NOMO-1 treated with dmso at 0.1 percent for 144 hours (cell line): ENCODE measurements around the gene F2.

Experiments
- DNase-seq: peaks from one replicate; lab custom pipeline; 2025; ENCODE audit not compliant: unreplicated experiment; lab: John Stamatoyannopoulos, UW

Gene F2

GRCh38 chr11:46738887-46739286, 19.9 kb downstream of the F2 start:
- no peak for DNase-seq

GRCh38 chr11:46741600-46742484, 22.8 kb downstream of the F2 start:
- no peak for DNase-seq

- no peak for DNase-seq
Measured at GRCh38 chr11:46743043-46743442, 24.0 kb downstream of the F2 start.

DNA sequence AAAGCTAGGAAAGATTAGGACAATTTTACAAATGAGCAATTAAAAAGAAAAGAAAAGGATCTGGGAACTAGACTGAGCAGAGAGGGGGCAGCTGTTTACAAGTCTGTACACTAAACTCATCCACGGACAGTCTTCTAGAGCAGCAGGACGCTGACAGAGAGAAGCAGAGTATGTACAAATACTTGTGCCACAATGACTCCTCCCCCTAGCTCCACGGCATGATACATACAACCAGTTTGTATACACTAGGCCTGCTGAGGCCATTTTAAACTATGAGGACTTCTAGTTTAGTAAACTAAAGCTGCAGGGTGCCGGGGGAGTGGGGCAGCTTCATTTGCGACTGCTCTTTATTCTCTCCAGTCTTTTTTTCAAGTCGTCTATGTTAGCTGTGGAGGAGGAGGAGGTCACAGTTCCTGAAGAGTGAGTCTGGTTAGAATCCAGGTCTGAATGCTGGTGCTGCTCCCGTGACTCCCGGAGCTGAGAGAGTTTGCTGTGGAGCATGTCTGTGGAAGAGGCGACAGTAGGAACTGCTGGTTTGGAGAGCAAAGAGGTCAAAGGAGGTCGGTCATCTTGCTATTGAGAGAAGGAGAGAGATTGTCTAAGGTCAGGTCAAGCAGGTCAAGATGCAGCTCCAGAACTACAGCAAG, 24.8 kb downstream of the F2 start:
- DNase-seq = no peak

- DNase-seq = no peak
Measured at GRCh38 chr11:46745328-46745727, 26.3 kb downstream of the F2 start.

DNA sequence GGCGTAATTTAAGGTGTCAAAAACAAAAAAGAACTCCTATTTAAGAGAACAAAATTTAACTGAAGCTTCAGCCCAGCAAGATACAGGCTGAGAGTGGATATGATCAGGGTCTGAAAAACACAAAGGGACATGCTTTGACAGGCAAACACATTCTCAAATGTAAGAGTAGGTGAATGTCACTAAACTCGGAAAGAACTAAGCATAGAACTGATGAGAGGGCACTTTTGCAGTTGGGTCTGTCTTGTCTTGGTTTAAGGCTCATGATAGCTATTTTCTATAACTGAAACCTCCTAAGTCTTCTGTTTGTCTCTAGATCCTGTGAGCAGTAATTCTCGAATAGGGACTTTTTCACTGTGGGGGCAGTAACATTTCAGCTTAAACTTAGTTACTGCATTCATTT, 27.0 kb downstream of the F2 start:
- DNase-seq = no peak

DNA sequence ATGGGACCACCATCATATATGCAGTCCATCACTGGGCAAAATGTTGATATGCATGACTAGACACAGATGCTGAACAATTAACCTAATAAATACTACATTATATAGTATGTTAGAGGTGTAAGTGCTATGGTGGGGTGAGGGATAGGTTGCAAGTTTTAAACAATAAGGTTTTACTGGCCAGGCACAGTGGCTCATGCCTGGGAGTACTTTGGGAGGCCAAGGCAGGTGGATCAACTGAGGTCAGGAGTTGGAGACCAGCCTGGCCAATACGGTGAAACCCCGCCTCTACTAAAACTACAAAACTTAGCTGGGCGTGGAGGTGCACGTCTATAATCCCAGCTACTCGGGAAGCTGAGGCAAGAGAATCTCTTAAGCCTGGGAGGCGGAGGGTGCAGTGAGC, 28.1 kb downstream of the F2 start:
- DNase-seq = no peak

GRCh38 chr11:46755962-46756361, 36.9 kb downstream of the F2 start:
- no peak for DNase-seq

DNA sequence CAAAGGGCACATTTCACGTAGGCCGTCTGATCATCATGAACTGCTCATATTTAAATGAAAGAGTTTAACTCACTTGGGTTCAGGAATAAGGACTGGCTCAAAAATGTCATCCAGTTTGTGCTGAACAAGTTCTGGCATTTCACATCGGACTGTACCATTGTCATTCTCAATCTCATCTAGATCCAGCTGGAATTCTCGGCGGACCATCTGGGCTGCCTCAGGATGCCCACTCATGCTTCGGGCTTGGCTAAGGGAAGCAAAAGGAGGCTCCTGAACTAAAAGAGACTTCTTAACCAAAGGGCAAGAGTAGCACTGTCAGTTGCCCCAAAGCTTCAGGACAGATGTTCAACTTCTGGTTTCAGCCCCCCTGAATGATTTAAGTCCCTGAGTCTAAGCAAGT, 40.2 kb downstream of the F2 start:
- no peak for DNase-seq

DNA sequence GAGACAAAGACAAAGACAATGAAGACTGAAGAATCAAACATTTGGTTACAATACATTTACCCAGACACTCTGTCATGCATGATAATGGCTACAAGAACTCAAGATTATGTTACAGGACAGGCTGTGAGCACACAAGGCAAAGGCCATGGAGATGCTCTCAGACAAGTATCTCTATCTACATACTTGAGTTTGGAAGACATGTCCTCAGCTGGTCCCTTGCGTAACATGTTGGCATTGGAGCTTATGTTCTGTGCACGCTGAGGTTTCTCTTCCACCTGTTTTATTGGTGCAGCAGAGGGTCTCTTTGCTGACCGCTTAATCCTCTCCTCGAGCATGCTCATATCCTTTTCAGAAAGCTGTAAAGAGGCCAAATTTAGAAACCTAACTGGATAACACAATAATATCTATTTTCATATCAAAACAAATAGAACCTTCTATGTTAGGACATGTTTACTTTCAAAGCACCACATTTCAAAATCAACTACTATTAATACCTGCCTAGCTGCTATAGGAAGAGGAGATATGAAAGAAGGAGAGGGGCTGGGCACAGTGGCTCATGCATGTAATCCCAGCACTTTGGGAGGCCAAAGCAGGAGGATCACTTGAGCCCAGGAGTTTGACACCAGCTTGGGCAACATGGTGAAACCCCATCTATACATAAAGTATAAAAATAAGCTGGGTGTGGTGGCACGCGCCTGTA, 41.6 kb downstream of the F2 start:
- DNase-seq = no peak

- no peak for DNase-seq
Measured at GRCh38 chr11:46761807-46762206, 42.8 kb downstream of the F2 start.

- no peak for DNase-seq
Measured at GRCh38 chr11:46762248-46762647, 43.2 kb downstream of the F2 start.

- no peak for DNase-seq
Measured at GRCh38 chr11:46766656-46767055, 47.6 kb downstream of the F2 start.

DNA sequence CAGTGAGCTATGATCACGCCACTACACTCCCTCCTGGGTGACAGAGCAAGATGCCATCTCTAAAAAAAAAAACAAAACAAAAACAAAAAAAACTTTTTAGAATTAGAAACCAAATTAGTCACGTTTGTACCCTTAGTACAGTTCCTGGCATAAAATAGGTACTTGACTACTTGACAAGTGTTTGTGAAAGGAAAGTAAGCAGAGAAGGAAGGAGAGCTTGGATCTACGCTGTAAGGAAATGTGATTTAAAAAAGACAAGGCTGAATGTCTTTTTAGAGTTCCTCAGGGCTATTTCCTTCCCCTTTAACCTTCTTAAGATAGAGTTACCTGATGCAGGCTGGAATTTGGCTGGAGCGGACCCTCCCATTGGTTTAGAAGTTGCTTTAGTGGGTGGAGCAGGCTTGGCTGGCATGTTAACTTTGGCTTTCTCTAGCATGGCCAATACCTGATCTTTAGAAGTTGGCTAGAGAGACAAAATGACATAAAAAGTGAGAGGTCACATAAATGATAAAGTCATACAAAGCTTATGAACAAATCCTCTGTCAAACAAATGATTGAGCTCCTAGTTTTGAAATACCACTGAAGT, 50.7 kb downstream of the F2 start:
- no peak for DNase-seq

DNA sequence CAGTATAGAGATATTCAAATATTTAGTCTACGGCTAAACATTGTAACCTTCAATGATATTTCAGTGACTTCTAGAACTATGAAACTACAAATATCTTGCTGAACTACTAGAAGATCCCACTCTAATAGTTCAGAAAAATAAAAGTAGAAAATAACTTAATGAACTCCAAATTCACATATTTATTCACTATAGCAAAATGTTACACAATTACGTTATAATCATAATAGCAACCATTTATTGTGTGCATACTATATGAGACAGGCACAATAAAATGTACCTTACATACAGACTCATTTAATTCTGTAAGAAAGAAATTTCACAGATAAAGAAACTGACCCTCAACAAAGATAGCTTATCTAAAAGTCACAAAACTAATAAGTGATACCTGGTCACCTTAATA, 57.9 kb downstream of the F2 start:
- no peak for DNase-seq

DNA sequence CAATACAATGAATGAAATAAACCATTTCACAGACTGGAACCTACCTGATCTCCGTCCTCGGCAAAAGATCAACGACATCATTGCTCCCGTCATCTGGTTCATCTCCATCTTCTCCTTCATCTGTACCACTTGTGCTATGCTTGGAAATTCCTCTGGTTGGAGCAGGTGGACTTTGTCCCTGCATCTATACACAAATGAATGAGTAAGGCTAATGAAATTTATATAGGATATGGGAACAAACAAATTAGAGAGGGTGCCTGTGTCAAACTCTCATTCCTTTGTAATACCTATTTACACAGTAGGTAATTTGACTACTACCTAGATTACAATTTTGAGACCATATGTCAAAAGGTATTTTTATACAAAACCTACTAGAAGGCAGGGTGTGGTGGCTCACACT, 59.4 kb downstream of the F2 start:
- no peak for DNase-seq
